NB4 (cell line): ENCODE results near the gene INSIG1.
A peak's percentile ranks its signal among the peaks of the same experiment; 100 is the strongest.

ENCODE experiments used
- DNase-seq: peaks from one replicate; pipeline ENCODE4 v3.0.0; 2010; ENCODE audit warnings: low read depth
- H3K4me3 ChIP-seq: one replicate; pipeline ENCODE4 v1.5.1; 2011; ENCODE audit warnings: mild to moderate bottlenecking, low read depth, low read length, moderate library complexity
- CTCF ChIP-seq: IDR thresholded peaks from one replicate; pipeline ENCODE4 v1.5.1; 2012; ENCODE audit warnings: low read depth, low read length
- MYC ChIP-seq: IDR thresholded peaks from 2 replicates; pipeline ENCODE4 v1.6.1; 2011; ENCODE audit warnings: low read depth, low read length
- POLR2A ChIP-seq: IDR thresholded peaks from 2 replicates; pipeline ENCODE4 v1.6.1; 2011; ENCODE audit warnings: mild to moderate bottlenecking; ENCODE audit not compliant: insufficient read length; ENCODE audit errors: extremely low read depth
- TF ChIP-seq, protein P1 (sequence below): IDR thresholded peaks from 2 replicates; pipeline ENCODE4 v1.6.1; 2011; ENCODE audit warnings: low read depth, low read length

The INSIG1 gene

DNA sequence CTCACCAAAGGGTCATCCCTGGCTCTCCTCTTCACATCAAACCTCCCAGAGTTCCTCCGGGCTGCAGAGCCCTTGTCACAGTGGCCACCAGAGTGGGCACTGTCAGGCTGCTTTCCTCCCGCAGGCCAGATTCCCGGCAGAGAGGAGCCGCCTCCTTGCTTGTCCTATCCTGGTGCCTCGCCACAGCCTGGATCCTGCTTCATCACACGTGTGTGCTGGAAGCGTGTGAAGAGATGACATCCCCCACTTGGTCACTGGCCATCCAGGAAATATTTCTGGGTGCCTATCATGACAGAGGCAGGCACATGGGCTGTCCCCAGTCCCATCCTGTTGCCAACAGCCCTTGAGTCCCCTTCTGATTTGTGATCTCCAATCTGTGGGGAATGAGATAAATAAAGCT lies 15.0 kb downstream of the INSIG1 start:
- no peak overlapping the region for H3K4me3 ChIP-seq
- no peak for TF ChIP-seq CTCF
- TF ChIP-seq POLR2A: no peak
- TF ChIP-seq MYC: no peak
- TF ChIP-seq, protein P1, sequence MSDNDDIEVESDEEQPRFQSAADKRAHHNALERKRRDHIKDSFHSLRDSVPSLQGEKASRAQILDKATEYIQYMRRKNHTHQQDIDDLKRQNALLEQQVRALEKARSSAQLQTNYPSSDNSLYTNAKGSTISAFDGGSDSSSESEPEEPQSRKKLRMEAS: no peak
- no peak for DNase-seq

DNA sequence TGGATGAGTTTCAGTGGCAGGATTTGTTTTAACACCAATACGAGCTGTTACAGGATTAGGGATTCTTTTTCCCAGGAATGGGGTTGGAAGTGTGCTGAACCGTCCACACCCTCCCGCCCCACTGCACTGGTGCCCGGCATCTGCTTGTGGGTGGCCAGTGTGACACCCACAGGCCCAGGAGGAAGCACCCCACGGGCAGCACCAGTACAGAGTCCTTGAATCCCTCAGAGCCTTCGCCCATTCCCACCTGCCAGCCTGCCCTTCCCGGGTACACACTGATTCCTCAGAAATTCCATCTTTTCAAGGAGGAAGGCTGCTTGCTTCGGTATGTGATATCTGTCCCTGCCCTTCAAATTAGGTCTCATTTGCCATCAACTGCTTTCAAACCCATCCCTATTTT lies 15.4 kb downstream of the INSIG1 start:
- no peak for DNase-seq
- TF ChIP-seq, protein P1: no peak
- TF ChIP-seq POLR2A: no peak
- TF ChIP-seq CTCF: no peak
- TF ChIP-seq MYC: no peak
- no peak overlapping the region for H3K4me3 ChIP-seq

GRCh38 chr7:155315977-155316376 lies 18.3 kb downstream of the INSIG1 start:
- TF ChIP-seq MYC (no peak), CTCF (no peak), POLR2A (no peak)
- TF ChIP-seq, protein P1: no peak
- no peak for DNase-seq
- no peak overlapping the region for H3K4me3 ChIP-seq

DNA sequence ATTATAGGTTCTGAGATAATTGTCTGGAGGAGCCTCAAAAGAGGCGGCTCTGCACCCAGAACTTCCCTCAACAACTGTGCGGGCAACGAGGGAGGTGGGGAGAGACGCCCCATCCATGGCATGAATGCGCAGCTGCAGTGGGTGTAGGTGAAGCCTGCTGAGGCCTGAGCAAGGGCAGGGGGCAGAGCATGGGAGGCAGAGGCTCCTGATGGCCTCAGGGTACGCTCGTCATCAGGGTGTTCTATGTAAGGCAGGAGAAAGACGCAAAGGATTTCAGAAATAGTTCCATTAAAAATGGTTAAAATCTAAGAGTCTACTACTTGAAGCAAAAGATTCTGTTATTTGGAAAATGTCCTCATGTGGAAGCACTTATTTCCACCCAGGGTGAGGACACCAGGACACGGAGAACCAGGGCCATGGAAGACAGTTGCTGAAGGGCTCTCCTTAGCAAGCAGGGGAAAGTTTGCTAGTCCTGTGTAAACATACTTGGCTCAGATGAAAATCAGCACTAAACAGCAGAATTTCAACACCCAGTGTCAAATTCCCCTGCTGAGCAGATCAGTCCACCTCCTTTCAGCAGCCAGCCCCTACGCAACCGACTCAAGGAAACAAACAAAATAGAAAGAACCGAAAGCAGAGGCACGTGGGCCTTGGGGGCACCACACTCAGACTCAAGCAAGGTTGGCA lies 18.9 kb downstream of the INSIG1 start:
- TF ChIP-seq MYC (no peak), CTCF (no peak), POLR2A (no peak)
- TF ChIP-seq, protein P1: 0 out of 2 replicates have a peak, but pooled peaks have one; percentile 17
- no peak overlapping the region for H3K4me3 ChIP-seq
- no peak for DNase-seq

DNA sequence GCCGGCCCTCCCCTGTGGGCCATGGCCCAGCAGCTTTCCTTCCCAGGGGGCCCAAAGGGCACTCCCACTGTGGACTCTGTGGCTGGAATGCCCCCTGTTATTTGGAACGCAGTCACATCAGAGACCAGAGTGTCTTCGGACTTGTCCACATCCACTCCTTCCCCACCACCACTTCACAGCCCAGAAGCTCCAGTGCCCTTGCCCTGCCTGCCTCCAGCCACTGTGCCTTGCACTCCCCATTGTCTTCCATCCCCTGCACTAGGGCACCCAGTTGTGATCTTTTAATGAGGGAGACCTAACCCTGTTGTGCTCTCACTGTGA lies 19.4 kb downstream of the INSIG1 start:
- no peak for DNase-seq
- H3K4me3 ChIP-seq: no peak overlapping the region
- TF ChIP-seq, protein P1: no peak
- no peak for TF ChIP-seq MYC
- TF ChIP-seq CTCF: no peak
- TF ChIP-seq POLR2A: no peak
